Posterior vena cava (tissue), 2 donors: Measurements from ENCODE around the gene SCN3A. TPM values are rescaled to one million over a fixed set of nuclear protein-coding genes. Genes with fewer than 3 reads are reported as not detected.

Source experiments
- DNase-seq: peaks from one replicate; pipeline ENCODE4 v3.0.0-alpha.2; 2020; ENCODE audit warnings: low spot score
- intact Hi-C, 2 donors: fragments of 100-400 bp; cut with DNase I; formaldehyde crosslinking; loops; one replicate each; pipeline versions ENCODE4 v1.14.1 to v1.14.2; 2022 to 2023
- total RNA-seq, 2 donors: library from RNA; stranded (reverse); fragmentation: NEBNext Ultra II Directional; extraction: Animal tissue kit (Norgen Biotek cat#: 25700); gene quantifications; one replicate each; pipeline ENCODE4 v1.2.1, GENCODE V29; 2021
- donor health status: DM: yes; HTN: yes; CAD: no.
- donor health status: DM: yes; HTN: yes; CAD: no.

The SCN3A gene
- total RNA-seq, 2 donors from 2014 or later: 5.1 to 5.8 TPM

- intact Hi-C loops: no loop called here
Observed at GRCh38 chr2:165196411-165196810, 7.4 kb downstream of the SCN3A start.

DNA sequence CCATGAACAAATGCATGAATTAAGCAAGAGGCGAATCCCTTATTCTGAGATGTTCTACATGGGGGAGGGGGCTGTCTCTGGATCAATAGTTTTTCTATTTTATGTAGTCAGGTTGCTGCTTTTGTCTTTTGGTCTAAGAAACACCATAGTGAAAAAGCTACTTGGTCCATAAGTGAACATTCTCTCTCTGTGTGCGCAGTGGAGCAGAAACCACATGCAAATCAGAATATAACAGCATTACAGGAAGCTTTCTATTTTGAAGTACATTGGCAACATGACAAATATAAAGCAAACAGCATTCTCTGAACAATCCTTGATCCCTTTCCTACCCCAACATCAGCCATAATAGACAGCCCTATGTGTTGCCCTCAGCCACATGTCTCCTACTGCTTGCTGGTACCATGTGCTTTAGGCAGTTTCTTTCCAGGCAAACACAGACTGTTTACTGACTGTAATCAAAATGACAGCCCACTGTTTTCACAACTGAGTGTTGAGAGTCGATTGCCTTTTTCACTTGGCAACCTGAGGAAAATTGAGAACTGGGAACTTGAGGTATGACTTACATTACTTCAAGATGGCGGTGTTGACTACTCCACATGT, 10.6 kb downstream of the SCN3A start:
- DNase-seq: no peak
- intact Hi-C loops: no loop called here

More at GRCh38 chr2:165196411-165196810, 7.4 kb downstream of the SCN3A start:
- DNase-seq: no peak

GRCh38 chr2:165192729-165193128, 11.1 kb downstream of the SCN3A start:
- DNase-seq: no peak
- intact Hi-C loops: no loop called here

DNA sequence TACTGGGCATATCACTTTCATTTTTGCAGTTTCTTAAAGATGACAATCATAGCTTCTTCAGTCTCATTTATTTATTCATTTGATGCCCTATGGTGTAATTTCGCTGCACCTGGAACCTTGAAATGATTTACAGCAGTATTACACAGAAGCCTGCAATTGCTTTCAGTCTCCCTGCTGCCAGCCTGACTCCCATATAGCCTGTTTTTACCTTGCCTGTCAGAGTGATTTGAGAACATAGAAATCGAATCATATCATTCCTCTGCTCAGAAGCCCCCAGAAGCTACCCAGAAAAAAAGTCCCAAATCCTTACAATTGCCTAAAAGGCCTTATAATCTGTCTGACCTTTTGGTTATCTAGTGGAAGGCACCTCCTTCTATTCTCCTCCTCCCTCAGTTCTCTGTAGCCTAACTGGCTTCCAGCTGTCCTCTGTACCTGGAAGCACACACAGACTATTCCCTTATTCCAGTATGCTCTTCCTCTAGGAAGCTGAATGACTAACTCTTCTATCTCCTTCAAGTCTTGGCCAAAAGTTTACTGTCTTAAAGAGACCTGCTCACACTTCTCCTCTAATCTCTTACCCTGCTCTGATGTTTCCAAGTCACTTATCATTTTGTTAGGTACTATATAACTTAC, 12.6 kb downstream of the SCN3A start:
- intact Hi-C loops: no loop called here
- no peak for DNase-seq

DNA sequence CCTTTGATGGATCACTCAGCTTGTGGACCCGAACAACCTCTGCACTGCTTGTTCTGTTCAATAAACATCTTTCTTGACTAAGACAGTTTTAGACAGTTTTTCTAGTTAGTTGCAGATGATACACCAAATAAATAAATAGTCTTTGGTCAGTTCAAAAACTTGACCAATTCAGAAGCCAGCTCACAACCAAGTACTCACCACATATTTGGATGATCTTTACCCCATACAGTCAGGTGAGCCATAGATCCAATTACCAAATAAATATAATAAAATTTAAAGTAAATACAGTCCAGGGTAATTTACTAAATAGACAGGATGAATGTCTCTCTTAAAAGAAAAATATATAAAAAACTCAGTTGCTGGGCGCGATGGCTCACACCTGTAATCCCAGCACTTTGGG, 18.2 kb downstream of the SCN3A start:
- DNase-seq: no peak
- intact Hi-C loops: no loop called here

DNA sequence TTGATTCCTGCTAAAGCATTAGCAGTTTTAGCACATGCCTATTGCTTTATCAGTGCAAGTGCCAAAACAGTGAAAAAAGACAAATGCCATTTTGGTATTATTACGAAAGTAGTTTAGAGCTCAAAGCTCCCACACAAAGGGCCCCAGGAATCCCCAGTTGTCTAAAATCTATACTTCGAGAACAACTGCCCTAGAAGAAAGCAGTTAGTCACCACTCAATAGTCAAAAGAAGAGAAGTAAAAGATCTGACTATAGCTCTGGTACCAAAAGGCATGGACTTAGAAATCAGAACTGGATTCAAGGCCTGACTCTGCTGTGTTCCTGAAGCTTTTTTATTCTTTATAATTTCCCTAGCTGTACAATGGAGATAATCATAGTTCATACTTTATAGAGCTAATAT, 21.8 kb downstream of the SCN3A start:
- intact Hi-C loops: no loop called here
- no peak for DNase-seq

DNA sequence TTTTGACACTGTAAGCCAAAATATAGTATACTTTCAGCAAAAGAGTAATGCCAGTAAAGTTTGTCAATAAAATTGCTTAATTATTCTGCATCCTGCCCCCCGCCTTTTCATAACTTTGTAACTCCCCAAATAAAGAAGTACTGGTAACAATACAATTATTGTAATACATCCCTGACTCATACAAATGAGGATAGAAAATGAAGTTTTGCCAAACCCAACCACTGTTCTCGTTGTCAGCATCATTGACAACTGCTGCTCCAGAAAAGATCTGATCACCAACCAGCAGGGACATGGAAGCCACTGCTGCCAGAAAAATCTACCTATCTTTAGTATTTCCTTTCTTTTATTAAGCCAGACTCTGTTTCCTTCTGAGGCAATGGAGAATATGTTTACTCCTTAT, 27.1 kb downstream of the SCN3A start:
- no peak for DNase-seq
- intact Hi-C loops: no loop called here

DNA sequence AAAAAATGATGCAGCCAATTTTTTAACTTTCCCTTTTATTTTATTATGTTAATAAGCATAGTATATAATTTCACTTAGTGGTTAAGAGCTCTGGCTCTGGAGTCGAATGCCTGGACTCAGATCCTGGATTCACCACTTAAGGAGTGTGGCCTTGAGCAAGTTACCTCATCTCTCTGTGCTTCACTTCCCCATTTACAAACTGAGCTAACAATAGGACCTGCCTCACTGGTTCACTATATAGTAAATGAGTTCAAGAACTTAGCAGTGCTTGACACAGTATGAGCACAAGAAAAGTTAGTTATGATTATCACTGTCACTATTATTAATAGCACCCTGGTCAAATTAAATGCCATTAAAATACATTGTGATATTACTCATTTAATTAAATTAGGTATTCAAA, 30.6 kb downstream of the SCN3A start:
- intact Hi-C loops: no loop called here
- no peak for DNase-seq

DNA sequence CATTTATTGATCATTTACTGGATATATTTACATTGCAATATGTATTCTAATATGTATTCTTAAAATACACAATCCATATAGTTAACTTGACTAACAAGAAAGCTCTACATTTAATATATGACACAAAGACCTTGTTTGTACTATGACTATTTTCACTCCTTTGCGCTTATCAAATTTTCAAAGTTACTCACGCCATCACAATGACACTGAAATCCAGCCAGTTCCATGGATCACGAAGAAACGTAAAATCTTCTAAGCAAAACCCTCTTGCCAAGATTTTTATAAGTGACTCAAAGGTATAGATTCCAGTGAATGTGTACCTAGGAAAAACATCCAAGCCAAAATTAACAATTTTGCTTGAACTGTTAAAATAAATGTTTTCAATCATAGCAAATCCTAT, 39.6 kb downstream of the SCN3A start:
- intact Hi-C loops: no loop called here
- no peak for DNase-seq

GRCh38 chr2:165163761-165164160, 40.1 kb downstream of the SCN3A start:
- no peak for DNase-seq
- intact Hi-C loops: no loop called here

- DNase-seq: no peak
- intact Hi-C loops: no loop called here
Observed at GRCh38 chr2:165162466-165162865, 41.4 kb downstream of the SCN3A start.

GRCh38 chr2:165161510-165161909, 42.3 kb downstream of the SCN3A start:
- intact Hi-C loops: no loop called here

DNA sequence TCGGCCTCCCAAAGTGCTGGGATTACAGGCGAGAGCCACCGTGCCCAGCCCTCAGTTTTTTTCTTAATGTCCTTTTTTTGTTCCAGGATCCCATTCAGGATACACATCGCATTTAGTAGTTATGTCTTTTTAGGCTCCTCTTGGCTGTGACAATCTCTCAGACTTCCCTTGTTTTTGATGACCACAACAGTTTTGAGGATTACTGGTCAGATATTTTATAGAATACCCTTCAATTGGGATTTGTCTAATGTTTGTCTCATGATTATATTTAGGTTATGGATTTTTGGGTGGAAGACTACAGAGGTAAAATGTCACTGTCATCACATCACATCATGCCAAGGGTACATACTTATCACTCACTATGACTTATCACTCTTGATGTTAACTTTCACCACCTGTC, 46.7 kb downstream of the SCN3A start:
- intact Hi-C loops: no loop called here

More at GRCh38 chr2:165161510-165161909, 42.3 kb downstream of the SCN3A start:
- DNase-seq: no peak

DNA sequence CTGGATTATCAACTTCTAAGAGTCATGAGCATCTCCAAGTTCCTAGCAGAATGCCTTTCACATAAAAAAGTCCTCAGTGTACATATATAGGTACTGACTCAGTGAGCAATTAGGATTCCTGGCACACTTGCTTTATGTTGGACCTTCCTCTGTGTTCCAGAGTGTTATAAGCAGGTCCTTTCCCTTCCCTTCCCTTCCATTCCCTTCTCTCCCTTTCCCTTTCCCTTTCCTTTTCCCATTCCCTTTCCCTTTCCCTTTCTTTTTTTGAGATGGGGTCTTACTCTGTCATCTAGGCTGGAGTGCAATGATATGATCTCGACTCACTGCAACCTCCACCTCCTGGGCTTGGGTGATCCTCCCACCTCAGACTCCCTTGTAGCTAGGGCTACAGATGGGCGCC, 48.7 kb downstream of the SCN3A start:
- no peak for DNase-seq
- intact Hi-C loops: no loop called here

More for the DNA sequence above, 46.7 kb downstream of the SCN3A start:
- no peak for DNase-seq

DNA sequence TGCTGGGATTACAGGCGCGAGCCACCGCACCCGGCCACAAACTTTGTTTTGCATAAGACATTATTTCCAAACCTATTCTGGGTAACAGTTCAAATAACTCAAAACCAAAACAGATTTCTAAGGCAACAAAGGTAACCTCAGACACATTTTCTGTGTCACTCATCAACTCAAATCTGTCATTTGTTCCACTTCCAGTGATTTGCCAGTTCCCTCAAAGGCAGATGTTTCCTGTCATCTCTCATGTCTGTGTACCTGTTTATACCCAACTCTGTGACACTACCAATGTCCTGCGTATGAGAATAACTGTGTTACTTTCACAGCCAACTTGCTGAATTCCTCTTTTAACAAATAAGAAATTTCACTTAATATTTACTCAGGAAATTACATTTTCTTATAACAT, 54.4 kb downstream of the SCN3A start:
- no peak for DNase-seq
- intact Hi-C loops: no loop called here

- DNase-seq: no peak
- intact Hi-C loops: no loop called here
Observed at GRCh38 chr2:165147186-165148045, 56.4 kb downstream of the SCN3A start.

DNA sequence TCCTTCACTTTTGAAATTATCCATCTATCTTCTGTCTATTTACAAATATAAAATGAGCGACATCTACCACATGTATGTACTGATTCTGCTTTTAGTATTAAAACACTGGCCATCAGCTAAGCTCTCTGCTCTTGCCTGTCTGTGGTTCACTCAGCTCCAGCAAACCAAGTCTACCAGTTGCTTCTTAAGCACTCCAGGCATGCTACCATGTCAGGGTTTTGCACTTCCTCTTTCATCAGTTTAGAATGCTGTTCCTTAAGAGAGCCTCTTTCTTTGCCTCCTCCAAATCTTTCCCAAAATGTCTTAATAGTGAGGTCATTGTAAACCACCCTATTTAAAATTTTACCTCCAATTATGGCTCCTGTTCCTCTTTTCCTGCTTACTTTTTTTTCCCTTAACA, 59.5 kb downstream of the SCN3A start:
- intact Hi-C loops: no loop called here
- DNase-seq: no peak

DNA sequence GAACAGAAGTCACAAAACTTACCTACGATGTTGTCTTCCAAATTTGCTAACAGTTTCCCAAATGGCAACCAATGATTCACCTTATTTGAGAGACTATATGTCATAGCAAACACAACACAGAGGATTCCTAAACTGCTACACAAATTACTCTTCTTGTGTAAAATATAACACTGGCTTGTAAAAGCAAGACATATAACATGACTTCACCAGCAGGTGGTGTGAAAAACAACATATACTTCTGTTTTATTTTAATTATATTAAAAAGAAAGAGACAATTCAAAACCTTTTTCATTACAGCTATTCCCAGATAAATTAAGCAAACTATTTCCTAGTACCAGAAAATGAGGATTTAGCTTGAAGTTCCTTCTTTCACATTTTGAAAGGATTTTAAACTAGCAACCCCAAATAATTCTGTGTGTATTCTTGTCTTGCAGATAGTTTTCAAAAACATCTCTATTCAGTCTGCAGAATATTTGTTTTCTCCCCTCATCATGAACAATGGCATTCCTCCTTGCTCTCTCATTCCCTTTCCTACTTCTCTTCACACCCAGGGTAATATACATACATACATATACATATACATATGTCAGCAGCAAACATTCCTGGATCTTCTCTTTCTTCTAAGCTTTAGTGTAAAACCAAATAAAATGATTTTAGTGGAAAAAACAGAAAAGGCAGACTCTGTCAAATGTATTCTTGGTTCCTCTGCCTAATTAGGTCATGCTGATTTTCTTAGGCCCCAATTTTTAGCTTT, 62.1 kb downstream of the SCN3A start:
- DNase-seq: no peak
- intact Hi-C loops: no loop called here

DNA sequence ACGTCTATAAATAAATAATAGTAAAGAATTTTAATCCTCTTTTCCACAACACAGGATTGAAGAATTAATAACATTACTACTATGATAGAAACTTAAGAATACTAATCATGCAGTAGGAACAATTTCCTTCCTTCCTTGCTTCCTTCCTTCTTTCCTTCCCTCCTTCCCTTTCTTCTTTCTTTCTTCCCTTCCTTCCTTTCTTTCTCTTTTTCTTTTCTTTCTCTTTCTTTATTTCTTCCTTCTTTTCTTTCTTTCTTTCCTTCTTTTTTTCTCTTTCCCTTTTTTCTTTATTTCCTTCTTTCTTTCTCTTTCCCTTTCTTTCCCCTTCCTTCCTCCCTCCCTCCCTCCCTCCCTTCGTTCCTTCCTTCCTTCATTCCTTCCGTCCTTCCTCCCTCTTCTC, 77.6 kb downstream of the SCN3A start:
- intact Hi-C loops: no loop called here
- no peak for DNase-seq

DNA sequence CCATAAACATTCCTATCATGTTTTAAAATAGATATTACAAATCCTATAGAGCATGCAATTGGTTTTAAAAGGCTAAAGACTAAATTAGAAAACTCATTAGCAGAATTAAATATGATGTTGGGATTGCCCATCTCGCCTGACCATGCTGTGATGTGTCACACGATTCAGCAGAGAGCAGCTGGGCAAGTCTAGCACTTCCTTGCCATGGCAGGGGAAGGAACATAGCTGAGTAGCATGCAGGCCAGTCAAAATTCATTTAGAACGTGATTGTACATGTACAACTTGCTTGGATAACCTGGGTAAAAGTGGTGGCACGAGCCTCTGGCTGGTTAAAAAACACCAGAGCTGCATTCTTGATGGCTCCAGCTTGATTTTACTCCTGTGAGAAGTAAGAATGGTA, 81.3 kb downstream of the SCN3A start:
- intact Hi-C loops: no loop called here
- no peak for DNase-seq
